Measurements from ENCODE around the gene EFCAB12. TPM values are rescaled to one million over a fixed set of nuclear protein-coding genes. Genes with fewer than 3 reads are reported as not detected.
"Not testable (repeated sequence)": the region's sequence is repeated elsewhere in the genome, so short reads cannot be mapped to it uniquely, and the experiment has no call there.

Gene EFCAB12
- total RNA-seq, 1 experiment from 2014 or later: not detected

GRCh38 chr3:129421988-129422745, 6.3 kb downstream of the EFCAB12 start:
- no peaks in the 10 kb centered on the region for H3K9me3 ChIP-seq (replicated peaks)
- no peak overlapping the region for H3K27ac ChIP-seq
- no peak overlapping the region for H3K4me3 ChIP-seq
- no peaks in the 10 kb centered on the region for H3K4me1 ChIP-seq (replicated peaks)
- no peaks in the 10 kb centered on the region for H3K27me3 ChIP-seq (replicated peaks)
- H3K36me3 ChIP-seq: no peaks in the 10 kb centered on the region
- DNase-seq (ENCODE audit: low read depth in 1 of 2, low spot score in 2 of 2): no peak

DNA sequence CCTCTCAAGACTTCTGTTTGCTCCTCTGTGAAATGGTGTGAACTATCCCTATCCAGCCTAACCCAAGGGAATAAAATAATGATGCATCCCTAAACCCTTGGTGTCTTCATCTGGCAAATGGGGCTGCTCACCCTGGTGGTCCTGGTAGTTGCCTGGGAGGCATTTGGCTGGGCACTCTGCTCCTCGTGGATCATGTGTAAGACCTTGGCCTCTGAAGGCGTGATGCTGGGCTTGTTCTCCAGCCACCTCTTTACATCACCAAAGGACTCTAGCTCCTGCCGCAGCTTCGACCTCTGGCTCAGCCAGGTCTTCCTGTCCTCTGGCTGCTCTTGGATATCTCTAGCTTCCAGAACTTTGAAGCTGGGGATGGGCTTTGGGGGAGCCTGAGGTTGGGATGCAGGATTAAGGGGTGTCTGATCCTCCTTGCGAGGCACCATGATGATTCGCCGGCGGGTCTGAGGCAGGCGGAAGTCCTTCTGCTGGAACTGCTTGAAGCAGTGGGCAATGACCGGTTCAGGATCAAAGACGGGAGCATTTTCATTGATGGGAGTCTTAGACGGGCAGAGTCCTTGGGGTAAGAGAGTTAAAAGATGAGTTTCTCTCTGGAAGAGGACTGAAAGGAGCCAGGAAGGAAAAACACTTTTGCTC, 7.1 kb downstream of the EFCAB12 start:
- Histone ChIP-seq H3K27ac (no peak overlapping the region), H3K4me1 (replicated peaks) (no peaks in the 10 kb centered on the region), H3K4me3 (no peak overlapping the region), H3K36me3 (no peaks in the 10 kb centered on the region), H3K9me3 (replicated peaks) (no peaks in the 10 kb centered on the region), H3K27me3 (replicated peaks) (no peaks in the 10 kb centered on the region)
- DNase-seq (ENCODE audit: low read depth in 1 of 2, low spot score in 2 of 2): no peak

GRCh38 chr3:129419476-129419875, 9.0 kb downstream of the EFCAB12 start:
- Histone ChIP-seq H3K27me3 (replicated peaks) (no peaks in the 10 kb centered on the region), H3K4me1 (replicated peaks) (peaks cover 3% of the 10 kb centered on the region), H3K36me3 (no peaks in the 10 kb centered on the region), H3K4me3 (no peak overlapping the region), H3K9me3 (replicated peaks) (no peaks in the 10 kb centered on the region), H3K27ac (no peak overlapping the region)
- no peak for DNase-seq (ENCODE audit: low read depth in 1 of 2, low spot score in 2 of 2)

DNA sequence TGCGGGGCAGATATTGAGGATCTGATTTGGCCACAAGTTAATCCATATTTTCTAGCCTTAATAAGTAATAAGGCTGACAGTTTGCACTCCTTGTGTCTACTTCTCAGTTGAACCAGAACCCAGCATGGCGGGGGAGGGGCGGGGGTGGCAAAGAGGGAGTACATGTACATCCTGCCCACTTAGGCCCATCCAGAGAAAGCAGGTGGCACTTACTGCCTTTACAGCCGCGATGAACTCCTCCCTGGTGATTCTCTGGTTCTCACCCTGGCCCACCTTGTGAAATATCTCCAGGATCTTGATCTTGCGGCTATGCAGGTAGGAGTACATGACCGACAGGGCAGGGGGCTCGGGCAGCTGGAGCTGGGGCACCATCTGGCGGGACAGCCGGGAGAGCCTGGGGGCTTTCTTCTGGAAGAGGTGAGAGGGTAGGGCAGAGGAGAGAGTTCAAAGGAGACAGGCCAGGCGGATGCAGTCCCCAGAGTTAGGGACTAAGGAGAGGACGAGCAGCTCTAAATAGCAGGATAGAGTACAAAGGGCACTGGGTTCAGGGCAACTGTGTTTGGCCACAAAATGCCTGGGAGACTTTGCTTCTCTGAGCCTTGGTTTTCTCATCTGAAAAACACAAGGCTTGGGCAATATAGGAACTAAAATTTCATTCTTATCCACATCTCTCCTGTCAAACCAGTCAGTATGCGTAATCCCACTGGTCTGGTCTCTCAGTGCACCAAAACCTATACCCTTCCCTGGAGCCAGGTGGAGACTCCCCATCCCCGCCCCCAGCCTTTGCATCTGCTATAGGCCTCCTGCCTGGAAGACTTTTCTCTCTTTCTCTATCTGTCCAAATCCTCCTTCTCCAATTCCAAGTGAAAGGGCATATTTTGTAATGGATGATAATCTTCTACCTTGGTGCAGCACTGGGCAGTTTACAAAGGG, 10.1 kb downstream of the EFCAB12 start:
- no peaks in the 10 kb centered on the region for H3K27me3 ChIP-seq (replicated peaks)
- no peak for DNase-seq (ENCODE audit: low read depth in 1 of 2, low spot score in 2 of 2)

DNA sequence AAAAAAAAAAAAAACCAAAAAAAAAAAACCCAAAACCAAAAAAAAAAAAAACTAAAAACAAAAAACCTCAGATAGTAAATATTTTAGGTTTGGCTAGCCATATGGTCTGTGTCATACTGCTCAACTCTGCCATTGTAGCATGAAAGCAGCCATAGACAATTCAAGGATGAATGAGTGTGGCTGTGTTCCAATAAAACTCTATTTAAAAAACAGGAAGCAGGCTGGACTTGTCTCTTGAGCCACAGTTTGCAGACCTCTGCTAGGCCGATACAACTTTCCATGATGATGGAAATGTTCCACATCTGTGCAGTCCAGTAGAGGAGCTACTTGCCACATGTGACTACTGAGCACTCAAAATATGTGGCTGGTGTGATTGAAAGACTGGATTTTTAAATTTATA, 11.1 kb downstream of the EFCAB12 start:
- Histone ChIP-seq H3K4me3 (no peak overlapping the region), H3K27me3 (replicated peaks) (no peaks in the 10 kb centered on the region), H3K9me3 (replicated peaks) (no peaks in the 10 kb centered on the region), H3K36me3 (no peaks in the 10 kb centered on the region), H3K27ac (no peak overlapping the region), H3K4me1 (replicated peaks) (peaks cover 24% of the 10 kb centered on the region)
- DNase-seq (ENCODE audit: low read depth in 1 of 2, low spot score in 2 of 2): no peak

More for the DNA sequence above, 10.1 kb downstream of the EFCAB12 start:
- Histone ChIP-seq H3K27ac (no peak overlapping the region), H3K4me3 (no peak overlapping the region), H3K9me3 (replicated peaks) (no peaks in the 10 kb centered on the region), H3K36me3 (no peaks in the 10 kb centered on the region), H3K4me1 (replicated peaks) (peaks cover 15% of the 10 kb centered on the region)

- Histone ChIP-seq H3K27me3 (replicated peaks) (no peaks in the 10 kb centered on the region), H3K36me3 (no peaks in the 10 kb centered on the region), H3K9me3 (replicated peaks) (no peaks in the 10 kb centered on the region), H3K4me1 (replicated peaks) (peaks cover 25% of the 10 kb centered on the region), H3K4me3 (no peak overlapping the region), H3K27ac (no peak overlapping the region)
- DNase-seq (ENCODE audit: low read depth in 1 of 2, low spot score in 2 of 2): no peak
These were observed 12.0 kb downstream of the EFCAB12 start for GRCh38 chr3:129416415-129416814.

GRCh38 chr3:129415830-129416229, 12.6 kb downstream of the EFCAB12 start:
- Histone ChIP-seq H3K9me3 (replicated peaks) (no peaks in the 10 kb centered on the region), H3K4me3 (no peak overlapping the region), H3K4me1 (replicated peaks) (peaks cover 25% of the 10 kb centered on the region), H3K27ac (no peak overlapping the region), H3K36me3 (no peaks in the 10 kb centered on the region), H3K27me3 (replicated peaks) (no peaks in the 10 kb centered on the region)
- no peak for DNase-seq (ENCODE audit: low read depth in 1 of 2, low spot score in 2 of 2)

DNA sequence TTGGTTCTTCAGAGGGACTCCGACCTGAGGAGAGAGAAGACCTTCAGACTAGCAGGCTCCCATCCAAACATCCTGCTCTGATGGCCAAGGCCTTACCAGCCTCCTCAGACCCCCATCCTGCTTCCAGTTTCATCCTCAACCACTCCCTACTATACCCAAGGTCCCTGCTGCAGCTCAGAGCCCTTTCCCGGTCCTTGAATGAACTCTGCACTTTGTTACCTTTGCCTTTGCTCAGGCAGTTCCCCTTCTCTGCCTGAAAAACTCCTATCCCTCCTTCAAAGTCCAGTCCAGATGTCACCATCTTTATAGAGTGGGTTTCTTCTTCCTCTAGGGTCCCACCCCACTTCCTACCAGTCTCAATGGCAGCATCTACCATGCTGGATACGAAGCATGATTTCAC, 13.1 kb downstream of the EFCAB12 start:
- Histone ChIP-seq H3K36me3 (no peaks in the 10 kb centered on the region), H3K4me3 (no peak overlapping the region)

DNA sequence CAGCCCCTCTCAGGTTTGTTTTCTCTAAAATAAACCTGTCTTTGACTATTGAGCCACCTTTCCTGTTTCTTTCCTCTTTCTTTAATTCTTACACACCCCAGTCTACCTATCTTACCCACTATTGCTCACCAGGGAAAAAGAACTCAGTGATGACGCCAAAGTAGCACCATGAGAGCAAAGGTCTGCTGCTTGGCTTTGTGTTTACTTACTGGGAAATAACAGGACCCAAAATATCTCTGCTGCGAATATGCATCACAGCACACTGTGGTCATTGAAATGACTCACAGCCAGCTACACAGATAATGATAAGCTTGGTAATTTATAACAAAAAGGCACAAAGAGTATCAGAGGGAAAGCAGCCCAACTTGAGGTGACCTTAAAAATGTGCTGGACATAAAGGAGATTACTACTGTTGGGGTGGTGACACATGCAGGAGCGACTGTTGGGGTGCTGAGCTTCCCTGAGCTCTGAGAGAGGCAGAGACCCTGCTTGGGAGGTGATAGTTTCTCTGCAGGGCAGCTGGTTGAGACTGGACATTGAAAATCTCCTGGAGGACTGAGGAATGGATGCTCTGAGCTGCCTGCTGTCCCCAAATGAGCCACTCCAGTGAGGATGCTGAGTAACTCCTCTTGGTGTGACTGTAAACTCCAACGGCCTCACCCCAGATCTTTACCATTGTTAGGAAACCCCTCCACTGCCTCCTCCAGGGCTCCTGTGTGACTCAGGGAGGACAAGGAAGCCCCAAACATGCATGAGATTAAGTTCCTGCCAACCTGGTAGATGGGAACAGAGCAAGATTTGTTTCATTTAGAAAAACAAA, 14.5 kb downstream of the EFCAB12 start:
- no peak overlapping the region for H3K27ac ChIP-seq
- peak in 1 of 2 experiments; percentile 60 for DNase-seq (ENCODE audit: low read depth in 1 of 2, low spot score in 2 of 2)

More for the DNA sequence above, 13.1 kb downstream of the EFCAB12 start:
- no peak overlapping the region for H3K27ac ChIP-seq
- no peaks in the 10 kb centered on the region for H3K27me3 ChIP-seq (replicated peaks)
- H3K9me3 ChIP-seq (replicated peaks): no peaks in the 10 kb centered on the region
- H3K4me1 ChIP-seq (replicated peaks): peaks cover 25% of the 10 kb centered on the region
- no peak for DNase-seq (ENCODE audit: low read depth in 1 of 2, low spot score in 2 of 2)

GRCh38 chr3:129413238-129413637, 15.2 kb downstream of the EFCAB12 start:
- H3K4me3 ChIP-seq; H3K36me3 ChIP-seq; H3K9me3 ChIP-seq (replicated peaks); DNase-seq (ENCODE audit: low read depth in 1 of 2, low spot score in 2 of 2); H3K27ac ChIP-seq; H3K27me3 ChIP-seq (replicated peaks): not testable (repeated sequence)
- H3K4me1 ChIP-seq (replicated peaks): peaks cover 25% of the 10 kb centered on the region

More for the DNA sequence above, 14.5 kb downstream of the EFCAB12 start:
- H3K36me3 ChIP-seq: no peaks in the 10 kb centered on the region
- H3K4me3 ChIP-seq: no peak overlapping the region
- H3K27me3 ChIP-seq (replicated peaks): no peaks in the 10 kb centered on the region
- peaks cover 25% of the 10 kb centered on the region for H3K4me1 ChIP-seq (replicated peaks)
- no peaks in the 10 kb centered on the region for H3K9me3 ChIP-seq (replicated peaks)

DNA sequence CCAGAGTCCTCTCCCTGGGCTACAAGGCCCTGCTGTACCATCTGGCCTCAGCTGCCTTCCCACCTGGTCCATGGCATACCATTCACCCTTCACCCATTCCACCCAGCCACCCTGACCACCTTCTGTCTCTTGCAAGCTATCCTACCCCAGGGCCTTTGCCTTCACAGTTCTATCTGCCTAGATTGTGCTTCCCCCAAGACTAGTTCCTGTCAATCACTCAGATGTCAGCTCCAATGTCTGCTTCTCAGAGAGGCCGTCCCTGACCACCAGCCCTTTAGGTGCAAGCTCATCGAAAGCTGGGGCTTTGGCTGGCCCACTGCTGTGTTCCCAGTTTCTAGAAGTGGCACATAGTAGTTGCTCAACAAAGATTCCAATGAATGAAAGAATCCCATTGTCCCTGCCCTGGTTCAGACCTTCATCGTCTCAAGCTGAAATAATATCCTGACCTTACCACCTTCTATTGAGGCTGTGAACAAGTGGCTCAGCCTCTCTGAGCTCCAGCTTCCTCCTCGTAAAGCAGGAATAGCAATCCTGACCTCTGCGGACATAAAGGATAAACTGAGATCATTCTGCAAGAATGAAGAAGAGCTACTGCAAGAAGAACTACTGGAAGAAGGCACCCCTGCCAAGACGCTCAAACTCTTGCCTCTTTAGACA, 15.8 kb downstream of the EFCAB12 start:
- H3K36me3 ChIP-seq: no peaks in the 10 kb centered on the region
- H3K4me3 ChIP-seq: no peak overlapping the region
- no peaks in the 10 kb centered on the region for H3K9me3 ChIP-seq (replicated peaks)
- H3K4me1 ChIP-seq (replicated peaks): peaks cover 25% of the 10 kb centered on the region
- H3K27me3 ChIP-seq (replicated peaks): no peaks in the 10 kb centered on the region
- no peak for DNase-seq (ENCODE audit: low read depth in 1 of 2, low spot score in 2 of 2)
- H3K27ac ChIP-seq: no peak overlapping the region

DNA sequence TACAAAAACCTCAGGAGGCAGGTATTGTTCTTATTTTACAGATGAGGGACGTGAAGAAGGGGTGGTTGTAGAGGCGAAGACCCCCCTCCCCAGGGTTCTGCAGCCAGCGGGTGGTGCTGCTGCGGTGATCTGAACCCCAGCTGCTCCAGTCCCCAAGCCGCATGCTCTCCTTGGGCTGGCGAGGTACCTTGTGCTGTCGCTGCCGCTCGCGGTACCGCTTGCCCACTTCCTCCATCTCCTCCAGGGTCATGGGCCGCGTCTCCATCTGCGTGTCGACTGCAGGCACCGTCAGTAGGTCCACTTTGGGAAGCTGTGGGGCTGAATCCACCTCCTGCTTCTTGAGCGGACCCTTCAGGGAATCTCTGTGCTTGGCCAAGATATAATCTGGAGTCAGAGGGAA, 17.5 kb downstream of the EFCAB12 start:
- no peaks in the 10 kb centered on the region for H3K27me3 ChIP-seq (replicated peaks)
- no peak overlapping the region for H3K27ac ChIP-seq
- H3K4me3 ChIP-seq: no peak overlapping the region
- DNase-seq (ENCODE audit: low read depth in 1 of 2, low spot score in 2 of 2): no peak
- H3K4me1 ChIP-seq (replicated peaks): peaks cover 25% of the 10 kb centered on the region
- H3K36me3 ChIP-seq: no peaks in the 10 kb centered on the region
- H3K9me3 ChIP-seq (replicated peaks): no peaks in the 10 kb centered on the region

GRCh38 chr3:129409541-129409940, 18.9 kb downstream of the EFCAB12 start:
- Histone ChIP-seq H3K4me1 (replicated peaks) (peaks cover 22% of the 10 kb centered on the region), H3K36me3 (no peaks in the 10 kb centered on the region), H3K9me3 (replicated peaks) (no peaks in the 10 kb centered on the region), H3K4me3 (no peak overlapping the region), H3K27me3 (replicated peaks) (no peaks in the 10 kb centered on the region), H3K27ac (no peak overlapping the region)
- DNase-seq (ENCODE audit: low read depth in 1 of 2, low spot score in 2 of 2): no peak
